ENCODE results near the gene PET100. TPM values are rescaled to one million over a fixed set of nuclear protein-coding genes. Genes with fewer than 3 reads are reported as not detected.

Gene PET100
- total and polyA plus RNA-seq, 3 experiments from 2014 or later: 110 to 297 (median 110) TPM

GRCh38 chr19:7624810-7625209 is 4.8 kb upstream of the PET100 start:
- H3K9me3 Mint-ChIP-seq: no peaks in the 10 kb centered on the region
- ChIA-PET CTCF (no interaction called here), POLR2A (no interaction called here)
- no peaks in the 10 kb centered on the region for H3K27me3 Mint-ChIP-seq
- peaks cover 5 to 82% (median 17%) of the 10 kb centered on the region in 3 donors for H3K36me3 Mint-ChIP-seq
- peaks cover 21 to 32% (median 25%) of the 10 kb centered on the region in 3 donors for H3K4me1 Mint-ChIP-seq
- Histone ChIP-seq H3K9me3 (ENCODE audit: low read length) (no peaks in the 10 kb centered on the region), H3K4me1 (ENCODE audit: insufficient read depth, low read length) (peaks cover 11% of the 10 kb centered on the region), H3K27me3 (ENCODE audit: insufficient read depth, low read length, poor library complexity, severe bottlenecking) (no peaks in the 10 kb centered on the region), H3K27ac (ENCODE audit: low read depth, low read length) (no peak overlapping the region), H3K4me3 (ENCODE audit: low read length) (no peak overlapping the region), H3K36me3 (ENCODE audit: insufficient read depth, low read length) (peaks cover 37% of the 10 kb centered on the region)
- no peak for DNase-seq
- H3K27ac Mint-ChIP-seq: no peak overlapping the region
- H3K4me3 Mint-ChIP-seq: peak overlapping the region in 1 of 7 donors; percentile 23

GRCh38 chr19:7625763-7626372 is 3.7 kb upstream of the PET100 start:
- Mint-ChIP-seq H3K4me3 (no peak overlapping the region), H3K36me3 (peaks cover 5 to 77% (median 17%) of the 10 kb centered on the region in 3 donors), H3K4me1 (peaks cover 32 to 42% (median 35%) of the 10 kb centered on the region in 3 donors), H3K9me3 (no peaks in the 10 kb centered on the region), H3K27me3 (no peaks in the 10 kb centered on the region), H3K27ac (peak overlapping the region in 1 of 8 donors; percentile 84)
- no peaks in the 10 kb centered on the region for H3K9me3 ChIP-seq (ENCODE audit: low read length)
- peaks cover 37% of the 10 kb centered on the region for H3K36me3 ChIP-seq (ENCODE audit: insufficient read depth, low read length)
- H3K4me3 ChIP-seq (ENCODE audit: low read length): no peak overlapping the region
- no peak overlapping the region for H3K27ac ChIP-seq (ENCODE audit: low read depth, low read length)
- POLR2A ChIA-PET: no interaction called here
- no peak for DNase-seq
- H3K4me1 ChIP-seq (ENCODE audit: insufficient read depth, low read length): peaks cover 22% of the 10 kb centered on the region
- CTCF ChIA-PET: no interaction called here
- no peaks in the 10 kb centered on the region for H3K27me3 ChIP-seq (ENCODE audit: insufficient read depth, low read length, poor library complexity, severe bottlenecking)

- Mint-ChIP-seq H3K4me1 (peaks cover 32 to 51% (median 37%) of the 10 kb centered on the region in 3 donors), H3K27me3 (no peaks in the 10 kb centered on the region), H3K27ac (peak overlapping the region in 2 of 8 donors; percentile 25 to 33), H3K9me3 (no peaks in the 10 kb centered on the region), H3K4me3 (peak overlapping the region in 5 of 7 donors; percentile 12 to 39 (median 21)), H3K36me3 (peaks cover 0 to 73% (median 12%) of the 10 kb centered on the region in 3 donors)
- DNase-seq: no peak
- Histone ChIP-seq H3K9me3 (ENCODE audit: low read length) (no peaks in the 10 kb centered on the region), H3K4me3 (ENCODE audit: low read length) (no peak overlapping the region), H3K4me1 (ENCODE audit: insufficient read depth, low read length) (peaks cover 22% of the 10 kb centered on the region), H3K27me3 (ENCODE audit: insufficient read depth, low read length, poor library complexity, severe bottlenecking) (no peaks in the 10 kb centered on the region), H3K36me3 (ENCODE audit: insufficient read depth, low read length) (peaks cover 28% of the 10 kb centered on the region), H3K27ac (ENCODE audit: low read depth, low read length) (no peak overlapping the region)
- ChIA-PET CTCF (no interaction called here), POLR2A (no interaction called here)
Measured at GRCh38 chr19:7627166-7627565, 2.4 kb upstream of the PET100 start.

- peak overlapping the region; percentile 90 to 99 (median 97) for H3K4me3 Mint-ChIP-seq
- Histone ChIP-seq H3K4me3 (ENCODE audit: low read length) (peak overlapping the region; percentile 92), H3K36me3 (ENCODE audit: insufficient read depth, low read length) (peaks cover 18% of the 10 kb centered on the region), H3K27me3 (ENCODE audit: insufficient read depth, low read length, poor library complexity, severe bottlenecking) (no peaks in the 10 kb centered on the region), H3K9me3 (ENCODE audit: low read length) (no peaks in the 10 kb centered on the region), H3K27ac (ENCODE audit: low read depth, low read length) (peak overlapping the region; percentile 98), H3K4me1 (ENCODE audit: insufficient read depth, low read length) (peaks cover 22% of the 10 kb centered on the region)
- H3K27me3 Mint-ChIP-seq: no peaks in the 10 kb centered on the region
- H3K9me3 Mint-ChIP-seq: no peaks in the 10 kb centered on the region
- DNase-seq: no peak
- ChIA-PET POLR2A (interaction anchor here (1.0 to 2.0 kb wide), 5 partner anchors 9 to 94 kb away, joined by 3 to 4 read pairs (median 3); partner anchors contain the start of genes CAMSAP3, PNPLA6 and TRAPPC5), CTCF (interaction anchor here (0.9 kb wide), 1 partner anchor 61 kb away, joined by 3 read pairs; no protein-coding TSS in a partner anchor)
- peak overlapping the region; percentile 90 to 100 (median 100) for H3K27ac Mint-ChIP-seq
- peaks cover 0 to 62% (median 8%) of the 10 kb centered on the region in 3 donors for H3K36me3 Mint-ChIP-seq
- peaks cover 32 to 51% (median 37%) of the 10 kb centered on the region in 3 donors for H3K4me1 Mint-ChIP-seq
Measured at GRCh38 chr19:7628589-7629311, 843 bp upstream of the PET100 start.

- Mint-ChIP-seq H3K36me3 (peaks cover 0 to 41% (median 8%) of the 10 kb centered on the region in 3 donors), H3K4me3 (peak overlapping the region in 4 of 7 donors; percentile 34 to 54 (median 47)), H3K9me3 (no peaks in the 10 kb centered on the region), H3K27me3 (no peaks in the 10 kb centered on the region), H3K4me1 (peaks cover 40 to 65% (median 48%) of the 10 kb centered on the region in 3 donors), H3K27ac (peak overlapping the region in 3 of 8 donors; percentile 50 to 71 (median 51))
- no peak for DNase-seq
- H3K27ac ChIP-seq (ENCODE audit: low read depth, low read length): no peak overlapping the region
- peaks cover 3% of the 10 kb centered on the region for H3K36me3 ChIP-seq (ENCODE audit: insufficient read depth, low read length)
- peaks cover 35% of the 10 kb centered on the region for H3K4me1 ChIP-seq (ENCODE audit: insufficient read depth, low read length)
- H3K9me3 ChIP-seq (ENCODE audit: low read length): no peaks in the 10 kb centered on the region
- H3K27me3 ChIP-seq (ENCODE audit: insufficient read depth, low read length, poor library complexity, severe bottlenecking): no peaks in the 10 kb centered on the region
- CTCF ChIA-PET: no interaction called here
- POLR2A ChIA-PET: no interaction called here
- no peak overlapping the region for H3K4me3 ChIP-seq (ENCODE audit: low read length)
Measured at GRCh38 chr19:7631577-7631976, 2.0 kb downstream of the PET100 start.

GRCh38 chr19:7632340-7633203 is 3.0 kb downstream of the PET100 start:
- no peaks in the 10 kb centered on the region for H3K9me3 ChIP-seq (ENCODE audit: low read length)
- POLR2A ChIA-PET: no interaction called here

GRCh38 chr19:7633698-7634097 is 4.1 kb downstream of the PET100 start, which contains the start of gene PCP2:
Gene PCP2 (minus strand): TSS chr19:7633719. CDS start chr19:7633457, 262 bp downstream.
- Mint-ChIP-seq H3K36me3 (peaks cover 0 to 31% (median 5%) of the 10 kb centered on the region in 3 donors), H3K27me3 (no peaks in the 10 kb centered on the region), H3K27ac (peak within 1 kb of the TSS in 4 of 8 donors; percentile 42 to 95 (median 81)), H3K4me3 (peak within 1 kb of the TSS in 3 of 7 donors; percentile 3 to 55 (median 31)), H3K4me1 (peaks cover 38 to 59% (median 43%) of the 10 kb centered on the region in 3 donors), H3K9me3 (no peaks in the 10 kb centered on the region)
- H3K36me3 ChIP-seq (ENCODE audit: insufficient read depth, low read length): no peaks in the 10 kb centered on the region
- DNase-seq: no peak
- ChIA-PET POLR2A (no interaction called here), CTCF (interaction anchor here (1.0 kb wide), 1 partner anchor 288 kb away, joined by 4 read pairs; no protein-coding TSS in a partner anchor)
- no peaks in the 10 kb centered on the region for H3K9me3 ChIP-seq (ENCODE audit: low read length)
- H3K27ac ChIP-seq (ENCODE audit: low read depth, low read length): no peak within 1 kb of the TSS
- H3K4me3 ChIP-seq (ENCODE audit: low read length): no peak within 1 kb of the TSS
- H3K4me1 ChIP-seq (ENCODE audit: insufficient read depth, low read length): peaks cover 43% of the 10 kb centered on the region
- no peaks in the 10 kb centered on the region for H3K27me3 ChIP-seq (ENCODE audit: insufficient read depth, low read length, poor library complexity, severe bottlenecking)

More at GRCh38 chr19:7632340-7633203, 3.0 kb downstream of the PET100 start:
- no peak for DNase-seq
- H3K4me1 ChIP-seq (ENCODE audit: insufficient read depth, low read length): peaks cover 40% of the 10 kb centered on the region
- H3K36me3 Mint-ChIP-seq: peaks cover 0 to 36% (median 5%) of the 10 kb centered on the region in 3 donors
- H3K36me3 ChIP-seq (ENCODE audit: insufficient read depth, low read length): no peaks in the 10 kb centered on the region
- H3K9me3 Mint-ChIP-seq: no peaks in the 10 kb centered on the region
- H3K27me3 Mint-ChIP-seq: no peaks in the 10 kb centered on the region
- H3K4me3 Mint-ChIP-seq: peak overlapping the region in 1 of 7 donors; percentile 51
- CTCF ChIA-PET: interaction anchor here (0.6 to 1.0 kb wide), 2 partner anchors 19 to 48 kb away, joined by 3 read pairs; partner anchors contain the start of gene TRAPPC5
- no peak overlapping the region for H3K27ac ChIP-seq (ENCODE audit: low read depth, low read length)
- H3K27ac Mint-ChIP-seq: peak overlapping the region in 1 of 8 donors; percentile 71
- H3K4me3 ChIP-seq (ENCODE audit: low read length): no peak overlapping the region
- H3K4me1 Mint-ChIP-seq: peaks cover 39 to 61% (median 47%) of the 10 kb centered on the region in 3 donors
- H3K27me3 ChIP-seq (ENCODE audit: insufficient read depth, low read length, poor library complexity, severe bottlenecking): no peaks in the 10 kb centered on the region
